GM12878 (cell line): Measurements from ENCODE around the gene TOX2. TPM values are rescaled to one million over a fixed set of nuclear protein-coding genes. Genes with fewer than 3 reads are reported as not detected.

Source experiments
- ATAC-seq: fragments of 200-7000 bp; cut with Tn5 transposase; 3 replicates; pipeline ENCODE4 v1.9.1; 2020; ENCODE audit warnings: mild to moderate bottlenecking, moderate library complexity
- BruUV-seq: library from RNA; stranded (reverse); fragments of 400-500 nt; replicated peaks from 2 replicates; lab custom pipeline; 2021; lab: Mats Ljungman, UMichigan
- CTCF ChIA-PET: fragments of 300-600 bp; sonication (Branson Sonifier 250); formaldehyde crosslinking; extraction: SDS; loops from one replicate; lab custom pipeline; 2021; ENCODE audit warnings: inconsistent platforms; lab: Yijun Ruan, JAX
- POLR2A ChIA-PET: fragments of 350-600 bp; formaldehyde crosslinking; extraction: SDS; loops from one replicate; lab custom pipeline; 2021; ENCODE audit warnings: inconsistent platforms; lab: Charles Lee
- RAD21 ChIA-PET: fragments of 300-600 bp; sonication (Branson Sonifier 250); formaldehyde crosslinking; loops from one replicate; lab custom pipeline; 2023; ENCODE audit warnings: antibody characterized with exemption; ENCODE audit not compliant: unreplicated experiment; lab: Charles Lee
- SMC1A ChIA-PET: fragments of 300-600 bp; sonication (Branson Sonifier 250); formaldehyde crosslinking; loops from one replicate; lab custom pipeline; 2023; ENCODE audit not compliant: unreplicated experiment, uncharacterized antibody; lab: Charles Lee
- DNase-seq: peaks from one replicate; pipeline ENCODE4 v3.0.0-alpha.2; 2011; ENCODE audit warnings: low read depth, low spot score
- FAIRE-seq: peaks from 3 replicates; lab custom pipeline; 2011; peaks lifted over from hg19 to GRCh38; lab: Jason Lieb, UNC
- H2AFZ ChIP-seq: 2 replicates; pipeline ENCODE4 v1.6.0; 2011; ENCODE audit warnings: low read depth, low read length, control low read depth; ENCODE audit not compliant: control insufficient read depth
- H3K27ac ChIP-seq: 2 replicates; pipeline ENCODE4 v1.5.1; 2011; ENCODE audit warnings: control low read depth; ENCODE audit not compliant: control insufficient read depth, insufficient read depth
- H3K27me3 ChIP-seq, 2 experiments: replicated peaks in 1 of 2; 2 replicates each; pipeline versions ENCODE4 v1.6.0 to v1.6.1; 2011; ENCODE audit warnings: low read length in 1 of 2; ENCODE audit not compliant: control insufficient read depth in 2 of 2, insufficient read depth in 2 of 2
- H3K36me3 ChIP-seq, 2 experiments: 2 replicates each; pipeline ENCODE4 v1.5.1; 2011; ENCODE audit warnings: low read length in 1 of 2; ENCODE audit not compliant: control insufficient read depth in 2 of 2, insufficient read depth in 2 of 2
- H3K4me1 ChIP-seq: 2 replicates; pipeline ENCODE4 v1.6.1; 2011; ENCODE audit warnings: mild to moderate bottlenecking, low read length, moderate library complexity, mixed read lengths; ENCODE audit not compliant: control insufficient read depth, insufficient read depth
- H3K4me2 ChIP-seq: 2 replicates; pipeline ENCODE4 v1.6.0; 2011; ENCODE audit warnings: control low read depth; ENCODE audit not compliant: control insufficient read depth, insufficient read depth
- H3K4me3 ChIP-seq: fragments of 200-600 bp; sonication (generic); 2 replicates; pipeline ENCODE4 v1.5.1; 2016
- H3K79me2 ChIP-seq: 2 replicates; pipeline ENCODE4 v1.6.0; 2011; ENCODE audit warnings: low read length; ENCODE audit not compliant: control insufficient read depth, insufficient read depth
- H3K9ac ChIP-seq: 2 replicates; pipeline ENCODE4 v1.8.0; 2011; ENCODE audit warnings: low read length, control low read depth, mixed read lengths; ENCODE audit not compliant: control insufficient read depth, insufficient read depth
- H3K9me3 ChIP-seq: replicated peaks from 3 replicates; pipeline ENCODE4 v1.5.1; 2011; ENCODE audit warnings: mild to moderate bottlenecking, low read length; ENCODE audit not compliant: control insufficient read depth, insufficient read depth
- H4K20me1 ChIP-seq: 2 replicates; pipeline ENCODE4 v1.6.0; 2011; ENCODE audit not compliant: control insufficient read depth, insufficient read depth
- CBFB ChIP-seq: IDR thresholded peaks from 2 replicates; pipeline ENCODE4 v1.6.1; 2016; ENCODE audit warnings: antibody characterized with exemption, low read depth
- EP300 ChIP-seq, 2 experiments: fragments of 150-350 bp in 1 of 2; IDR thresholded peaks; 2 replicates each; pipeline ENCODE4 v1.6.1; 2011 to 2012; ENCODE audit warnings: low read depth in 2 of 2, low read length in 2 of 2, borderline replicate concordance in 1 of 2, improper control_type of control experiment in 1 of 2, inconsistent platforms in 1 of 2; ENCODE audit not compliant: control insufficient read depth in 1 of 2
- GATAD2B ChIP-seq: fragments of 450-650 bp; conservative IDR thresholded peaks from 2 replicates; pipeline ENCODE4 v1.6.1; 2017; ENCODE audit warnings: low read depth, mild to moderate bottlenecking, moderate library complexity
- HDGF ChIP-seq: fragments of 450-650 bp; IDR thresholded peaks from 2 replicates; pipeline ENCODE4 v1.6.1; 2016; ENCODE audit warnings: antibody characterized with exemption
- JUNB ChIP-seq: IDR thresholded peaks from 2 replicates; pipeline ENCODE4 v1.6.1; 2016; ENCODE audit warnings: antibody characterized with exemption, mild to moderate bottlenecking
- MTA3 ChIP-seq: IDR thresholded peaks from 2 replicates; pipeline ENCODE4 v1.6.1; 2012; ENCODE audit warnings: low read length, inconsistent platforms, borderline replicate concordance
- SIN3A ChIP-seq: IDR thresholded peaks from 2 replicates; pipeline ENCODE4 v1.6.1; 2012; ENCODE audit warnings: low read depth, low read length, improper control_type of control experiment
- SRF ChIP-seq, 2 experiments: IDR thresholded peaks; 2 replicates each; pipeline ENCODE4 v1.6.1; 2011; ENCODE audit warnings: low read depth in 2 of 2, low read length in 2 of 2, mild to moderate bottlenecking in 1 of 2, moderate library complexity in 1 of 2
- STAT1 ChIP-seq: fragments of 450-650 bp; conservative IDR thresholded peaks from 2 replicates; pipeline ENCODE4 v1.6.1; 2014; ENCODE audit warnings: antibody characterized with exemption, mild to moderate bottlenecking
- SUZ12 ChIP-seq: fragments of 200-600 bp; sonication (generic); IDR thresholded peaks from one replicate; pipeline ENCODE4 v1.6.1; 2018; ENCODE audit warnings: antibody characterized with exemption, mild to moderate bottlenecking; ENCODE audit not compliant: unreplicated experiment
- WGBS: methylation state at CpG from one replicate; pipeline ENCODE4 v1.1.6; 2016; ENCODE audit warnings: low lambda C conversion rate; ENCODE audit not compliant: insufficient replicate concordance, insufficient coverage; ENCODE audit errors: missing lambda C conversion rate; 5-methylcytosine and 5-hydroxymethylcytosine counted together
- in situ Hi-C: fragments of 300-500 bp; cut with MboI; formaldehyde crosslinking; loops from 9 replicates; pipeline ENCODE4 v1.14.3; 2018; ENCODE audit warnings: mixed read lengths
- intact Hi-C: fragments of 100-400 bp; cut with micrococcal nuclease; formaldehyde crosslinking; loops from one replicate; pipeline ENCODE4 v1.14.2; 2022; ENCODE audit not compliant: unreplicated experiment
- polyA plus RNA-seq, 11 experiments: library from polyadenylated mRNA; depleted of rRNA in 4 of 11; unstranded in 6 of 11; stranded (reverse) in 5 of 11; fragments of >200 nt; fragmentation: Nextera tagmentation in 4 of 11; fragmentation: Illumina TruSeq in 1 of 11; extraction: Ambion mirVana in 4 of 11; extraction: Trizol in 1 of 11; gene quantifications; 1 replicate in 1 of 11; 2 replicates in 10 of 11; pipeline versions ENCODE4 v1.2.1 to v1.2.3, GENCODE V29; 2011 to 2016; ENCODE audit warnings: inconsistent platforms in 2 of 11, missing spikeins in 2 of 11, low read depth in 1 of 11
- total RNA-seq, 4 experiments: library from RNA; depleted of rRNA in 3 of 4; stranded (reverse); fragments of >200 nt in 3 of 4; fragmentation: Illumina TruSeq in 1 of 4; extraction: Trizol in 1 of 4; gene quantifications; 2 replicates each; pipeline versions ENCODE4 v1.2.1 to v1.2.3, GENCODE V29; 2013 to 2021

The TOX2 gene
- total and polyA plus RNA-seq, 10 of the 15 experiments (the other 5 are each of a cell fraction or from before 2014, with no cell fraction given): 2.6 to 40.5 (median 7.9) TPM

GRCh38 chr20:44064501-44065400 lies 150.1 kb downstream of the TOX2 start:
- Histone ChIP-seq H3K36me3 (no peaks in the 10 kb centered on the region; a peak in 1 of 4 replicates), H3K4me1 (peaks cover 13% of the 10 kb centered on the region), H2AFZ (no peak overlapping the region), H3K9me3 (no peaks in the 10 kb centered on the region), H3K27ac (no peak overlapping the region), H3K9ac (no peak overlapping the region), H4K20me1 (no peaks in the 10 kb centered on the region), H3K79me2 (no peaks in the 10 kb centered on the region), H3K4me2 (no peak overlapping the region), H3K27me3 (no peaks in the 10 kb centered on the region), H3K4me3 (no peak overlapping the region)
- intact Hi-C loops: no loop called here
- WGBS: 90% methylated on average over 17 of the region's 17 CpGs
- in situ Hi-C loops: no loop called here
- SMC1A ChIA-PET: interaction anchor here (0.6 kb wide), 1 partner anchor 312 kb away, joined by 3 read pairs; no protein-coding TSS in a partner anchor
- no peak for TF ChIP-seq STAT1
- no peak for TF ChIP-seq SUZ12
- no peak for TF ChIP-seq SIN3A
- no peak for TF ChIP-seq EP300 (IDR thresholded peaks at IDR 0.05; ENCODE audit: borderline replicate concordance in 1 of 2, control insufficient read depth in 1 of 2, low read depth in 2 of 2, low read length in 2 of 2)
- TF ChIP-seq HDGF: no peak
- TF ChIP-seq MTA3: no peak
- TF ChIP-seq CBFB: no peak
- no peak for TF ChIP-seq JUNB
- TF ChIP-seq SRF (IDR thresholded peaks at IDR 0.05; ENCODE audit: low read depth in 2 of 2, low read length in 2 of 2): no peak
- no peak for TF ChIP-seq GATAD2B
- no peak for DNase-seq
- RAD21 ChIA-PET: no interaction called here
- POLR2A ChIA-PET: no interaction called here
- no peak for FAIRE-seq
- no peak for ATAC-seq
- BruUV-seq: no TSS peak
- CTCF ChIA-PET: interaction anchor here (1.1 kb wide), 1 partner anchor 11 kb away, joined by 3 read pairs; no protein-coding TSS in a partner anchor
